ENCODE data around the gene RPL28.

- TF ChIP-seq, protein P1, sequence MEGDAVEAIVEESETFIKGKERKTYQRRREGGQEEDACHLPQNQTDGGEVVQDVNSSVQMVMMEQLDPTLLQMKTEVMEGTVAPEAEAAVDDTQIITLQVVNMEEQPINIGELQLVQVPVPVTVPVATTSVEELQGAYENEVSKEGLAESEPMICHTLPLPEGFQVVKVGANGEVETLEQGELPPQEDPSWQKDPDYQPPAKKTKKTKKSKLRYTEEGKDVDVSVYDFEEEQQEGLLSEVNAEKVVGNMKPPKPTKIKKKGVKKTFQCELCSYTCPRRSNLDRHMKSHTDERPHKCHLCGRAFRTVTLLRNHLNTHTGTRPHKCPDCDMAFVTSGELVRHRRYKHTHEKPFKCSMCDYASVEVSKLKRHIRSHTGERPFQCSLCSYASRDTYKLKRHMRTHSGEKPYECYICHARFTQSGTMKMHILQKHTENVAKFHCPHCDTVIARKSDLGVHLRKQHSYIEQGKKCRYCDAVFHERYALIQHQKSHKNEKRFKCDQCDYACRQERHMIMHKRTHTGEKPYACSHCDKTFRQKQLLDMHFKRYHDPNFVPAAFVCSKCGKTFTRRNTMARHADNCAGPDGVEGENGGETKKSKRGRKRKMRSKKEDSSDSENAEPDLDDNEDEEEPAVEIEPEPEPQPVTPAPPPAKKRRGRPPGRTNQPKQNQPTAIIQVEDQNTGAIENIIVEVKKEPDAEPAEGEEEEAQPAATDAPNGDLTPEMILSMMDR (IDR thresholded peaks at IDR 0.05) = no peak
- TF ChIP-seq POLR2A (IDR thresholded peaks at IDR 0.05) = no peak
These were observed 66.4 kb downstream of the RPL28 start for GRCh38 chr19:55451965-55452748.

All from uterus (tissue), 2 donors.